Measurements from ENCODE around the gene EDDM3A.
A peak's percentile ranks its signal among the peaks of the same experiment; 100 is the strongest.
"Not testable (repeated sequence)": the region's sequence is repeated elsewhere in the genome, so short reads cannot be mapped to it uniquely, and the experiment has no call there.

Gene EDDM3A

DNA sequence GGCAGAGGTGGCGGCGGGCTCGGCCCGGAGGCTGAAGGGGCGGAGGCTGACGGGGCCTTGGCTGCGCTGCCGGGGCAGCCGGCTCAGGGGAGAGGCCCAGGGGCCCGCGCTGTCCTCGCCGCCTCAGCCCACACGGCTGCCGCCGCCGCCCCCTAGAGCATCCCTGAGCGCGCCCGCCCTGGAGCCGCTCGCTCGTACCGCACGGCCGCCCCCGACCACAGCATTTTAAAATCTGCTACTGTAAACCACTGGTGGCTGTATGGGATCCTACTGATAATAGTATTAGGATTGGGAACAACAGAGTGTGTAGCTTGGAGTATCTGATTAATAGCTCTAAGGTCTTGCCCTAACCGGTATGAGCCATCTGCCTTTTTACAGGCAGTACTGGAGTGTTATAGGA is 22.2 kb upstream of the EDDM3A start:
- Histone ChIP-seq H3K27me3 (peaks cover 50% of the 10 kb centered on the region), H3K4me1 (ENCODE audit: control insufficient read depth in 1 of 2, insufficient read depth in 1 of 2, low read depth in 1 of 2, low read length in 1 of 2) (peaks cover 10 to 12% of the 10 kb centered on the region in 2 experiments), H3K9me3 (no peaks in the 10 kb centered on the region), H3K27ac (no peak overlapping the region), H3K36me3 (no peaks in the 10 kb centered on the region), H3K4me3 (ENCODE audit: low read depth in 1 of 2, low read length in 1 of 2) (no peak overlapping the region)
- TF ChIP-seq, protein P1, sequence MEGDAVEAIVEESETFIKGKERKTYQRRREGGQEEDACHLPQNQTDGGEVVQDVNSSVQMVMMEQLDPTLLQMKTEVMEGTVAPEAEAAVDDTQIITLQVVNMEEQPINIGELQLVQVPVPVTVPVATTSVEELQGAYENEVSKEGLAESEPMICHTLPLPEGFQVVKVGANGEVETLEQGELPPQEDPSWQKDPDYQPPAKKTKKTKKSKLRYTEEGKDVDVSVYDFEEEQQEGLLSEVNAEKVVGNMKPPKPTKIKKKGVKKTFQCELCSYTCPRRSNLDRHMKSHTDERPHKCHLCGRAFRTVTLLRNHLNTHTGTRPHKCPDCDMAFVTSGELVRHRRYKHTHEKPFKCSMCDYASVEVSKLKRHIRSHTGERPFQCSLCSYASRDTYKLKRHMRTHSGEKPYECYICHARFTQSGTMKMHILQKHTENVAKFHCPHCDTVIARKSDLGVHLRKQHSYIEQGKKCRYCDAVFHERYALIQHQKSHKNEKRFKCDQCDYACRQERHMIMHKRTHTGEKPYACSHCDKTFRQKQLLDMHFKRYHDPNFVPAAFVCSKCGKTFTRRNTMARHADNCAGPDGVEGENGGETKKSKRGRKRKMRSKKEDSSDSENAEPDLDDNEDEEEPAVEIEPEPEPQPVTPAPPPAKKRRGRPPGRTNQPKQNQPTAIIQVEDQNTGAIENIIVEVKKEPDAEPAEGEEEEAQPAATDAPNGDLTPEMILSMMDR (IDR thresholded peaks at IDR 0.05), result no peak

- peaks cover 10 to 12% of the 10 kb centered on the region in 2 experiments for H3K4me1 ChIP-seq (ENCODE audit: control insufficient read depth in 1 of 2, insufficient read depth in 1 of 2, low read depth in 1 of 2, low read length in 1 of 2)
Observed at GRCh38 chr14:20726121-20726520, 19.6 kb upstream of the EDDM3A start.

GRCh38 chr14:20726531-20726930 is 19.2 kb upstream of the EDDM3A start:
- H3K4me1 ChIP-seq (ENCODE audit: control insufficient read depth in 1 of 2, insufficient read depth in 1 of 2, low read depth in 1 of 2, low read length in 1 of 2), result peaks cover 10 to 12% of the 10 kb centered on the region in 2 experiments

More at GRCh38 chr14:20726121-20726520, 19.6 kb upstream of the EDDM3A start:
- not testable (repeated sequence) for H3K36me3 ChIP-seq; H3K9me3 ChIP-seq; H3K4me3 ChIP-seq (ENCODE audit: low read depth in 1 of 2, low read length in 1 of 2)
- H3K27ac ChIP-seq, result peak overlapping the region; percentile 83
- H3K27me3 ChIP-seq, result peaks cover 52% of the 10 kb centered on the region

GRCh38 chr14:20730891-20731290 is 14.8 kb upstream of the EDDM3A start:
- Histone ChIP-seq H3K27me3 (peaks cover 9% of the 10 kb centered on the region), H3K4me3 (ENCODE audit: low read depth in 1 of 2, low read length in 1 of 2) (no peak overlapping the region), H3K4me1 (ENCODE audit: control insufficient read depth in 1 of 2, insufficient read depth in 1 of 2, low read depth in 1 of 2, low read length in 1 of 2) (peaks cover 7 to 8% of the 10 kb centered on the region in 2 experiments), H3K27ac (no peak overlapping the region), H3K9me3 (no peaks in the 10 kb centered on the region), H3K36me3 (no peaks in the 10 kb centered on the region)
- TF ChIP-seq, protein P1 (IDR thresholded peaks at IDR 0.05), result no peak

More at GRCh38 chr14:20726531-20726930, 19.2 kb upstream of the EDDM3A start:
- Histone ChIP-seq H3K27ac (peak overlapping the region; percentile 83), H3K9me3 (no peaks in the 10 kb centered on the region), H3K36me3 (no peaks in the 10 kb centered on the region), H3K27me3 (peaks cover 48% of the 10 kb centered on the region), H3K4me3 (ENCODE audit: low read depth in 1 of 2, low read length in 1 of 2) (no peak overlapping the region)
- TF ChIP-seq, protein P1 (IDR thresholded peaks at IDR 0.05), result no peak

- no peaks in the 10 kb centered on the region for H3K4me1 ChIP-seq (ENCODE audit: control insufficient read depth in 1 of 2, insufficient read depth in 1 of 2, low read depth in 1 of 2, low read length in 1 of 2)
- peak overlapping the region; percentile 57 for H3K27ac ChIP-seq
- H3K27me3 ChIP-seq, result peaks cover 9% of the 10 kb centered on the region
- H3K9me3 ChIP-seq, result no peaks in the 10 kb centered on the region
- no peak overlapping the region for H3K4me3 ChIP-seq (ENCODE audit: low read depth in 1 of 2, low read length in 1 of 2)
- TF ChIP-seq, protein P1 (IDR thresholded peaks at IDR 0.05), result no peak
- no peaks in the 10 kb centered on the region for H3K36me3 ChIP-seq
Observed at GRCh38 chr14:20732477-20732876, 13.2 kb upstream of the EDDM3A start.

GRCh38 chr14:20732979-20733635 is 12.6 kb upstream of the EDDM3A start:
- no peaks in the 10 kb centered on the region for H3K9me3 ChIP-seq
- peaks cover 9% of the 10 kb centered on the region for H3K27me3 ChIP-seq
- TF ChIP-seq, protein P1 (IDR thresholded peaks at IDR 0.05), result no peak
- H3K36me3 ChIP-seq, result no peaks in the 10 kb centered on the region
- H3K27ac ChIP-seq, result peak overlapping the region; percentile 57
- no peak overlapping the region for H3K4me3 ChIP-seq (ENCODE audit: low read depth in 1 of 2, low read length in 1 of 2)
- H3K4me1 ChIP-seq (ENCODE audit: control insufficient read depth in 1 of 2, insufficient read depth in 1 of 2, low read depth in 1 of 2, low read length in 1 of 2), result no peaks in the 10 kb centered on the region

Measured in neutrophil (primary cell).